ENCODE measurements around the gene PRC1. TPM values are rescaled to one million over a fixed set of nuclear protein-coding genes. Genes with fewer than 3 reads are reported as not detected.
"Not testable (repeated sequence)": the region's sequence is repeated elsewhere in the genome, so short reads cannot be mapped to it uniquely, and the experiment has no call there.

PRC1 gene
- 92.3 and 109 TPM in 2 replicates for total RNA-seq (2014; rRNA removed; shearing (Covaris generic))
- 79.2 and 86.2 TPM in 2 replicates for polyA plus RNA-seq (2015; cell fraction: cytosol; rRNA removed)
- polyA plus RNA-seq (2015; cell fraction: nucleus; rRNA removed), result 210 and 218 TPM in 2 replicates

DNA sequence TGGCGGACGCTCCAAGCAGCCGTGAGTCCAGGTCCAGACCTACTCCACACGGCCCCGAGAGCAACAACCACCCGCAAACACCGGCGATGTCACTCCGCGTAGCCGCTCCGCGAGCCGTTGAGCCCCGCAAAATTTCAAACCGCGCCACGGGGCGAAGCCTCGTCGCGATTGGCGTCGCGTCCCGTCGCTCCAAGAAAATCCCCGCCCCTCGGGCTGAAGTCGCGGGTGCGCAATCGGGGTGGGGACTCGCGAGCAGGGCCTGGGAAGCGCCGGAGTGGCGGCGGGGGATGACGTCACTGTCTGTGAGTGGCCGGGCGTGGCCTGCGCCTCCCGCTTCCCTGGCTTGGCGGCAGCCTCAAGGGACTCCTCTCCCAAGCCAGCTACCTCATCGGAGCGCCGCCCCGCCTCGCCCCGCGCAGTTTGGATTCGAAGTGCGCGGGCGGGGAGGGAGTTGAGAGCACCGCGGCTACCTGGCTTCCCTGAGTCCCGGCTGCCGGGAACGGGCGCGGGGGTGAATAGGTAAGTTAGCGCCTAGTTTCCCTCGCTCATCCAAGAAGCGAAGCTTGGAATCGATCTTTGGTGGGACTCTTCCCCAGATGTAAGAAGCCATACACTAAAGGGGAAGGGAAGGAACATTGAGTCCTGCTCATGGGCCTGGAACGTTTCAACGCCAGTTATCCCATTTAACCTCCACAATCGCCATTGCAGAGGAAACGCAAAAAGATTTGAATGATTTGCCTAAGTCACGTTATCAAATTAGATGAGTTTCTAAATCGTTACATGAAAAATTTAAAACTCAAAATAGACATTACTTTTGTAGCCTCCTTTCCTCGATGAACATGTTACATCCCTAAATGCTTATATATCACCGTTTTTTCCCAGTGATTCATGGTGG, at the start of gene PRC1:
TSS of gene PRC1 (minus strand) at position 119 of the 895 bp plus-strand sequence. CDS start at position 1, 118 bp downstream.
- DNase-seq (ENCODE audit: low read depth, low spot score), result peak; percentile 98
- in situ Hi-C loops (cut with HindIII; ENCODE audit: low pct_unique_long_range_greater_than_20kb, low sequenced_read_pairs), result no loop called here

- in situ Hi-C loops (cut with HindIII; ENCODE audit: low pct_unique_long_range_greater_than_20kb, low sequenced_read_pairs), result no loop called here
- DNase-seq (ENCODE audit: low read depth, low spot score), result no peak
Measured at GRCh38 chr15:91043202-91043874, 49.0 kb upstream of the PRC1 start.

DNA sequence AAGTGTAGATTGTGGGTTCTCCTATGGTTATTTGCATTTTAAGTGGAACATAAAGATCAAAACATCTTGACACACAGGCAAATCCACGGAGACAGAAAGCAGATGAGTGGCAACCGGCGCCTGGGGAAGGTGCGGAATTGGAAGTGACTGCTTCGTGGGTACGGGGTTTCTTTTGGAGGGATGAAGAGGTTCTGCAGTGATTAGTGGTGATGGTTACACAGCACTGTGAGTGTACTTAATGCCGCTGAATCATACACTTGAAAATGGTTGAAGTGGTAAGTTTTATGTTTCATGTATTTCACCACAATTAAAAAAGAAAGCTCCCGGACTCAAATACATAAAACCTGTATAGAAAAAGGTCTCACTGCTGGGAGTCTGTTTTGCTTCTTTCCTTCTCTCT, 46.5 kb upstream of the PRC1 start:
- no peak for DNase-seq (ENCODE audit: low read depth, low spot score)
- in situ Hi-C loops (cut with HindIII; ENCODE audit: low pct_unique_long_range_greater_than_20kb, low sequenced_read_pairs), result no loop called here

DNA sequence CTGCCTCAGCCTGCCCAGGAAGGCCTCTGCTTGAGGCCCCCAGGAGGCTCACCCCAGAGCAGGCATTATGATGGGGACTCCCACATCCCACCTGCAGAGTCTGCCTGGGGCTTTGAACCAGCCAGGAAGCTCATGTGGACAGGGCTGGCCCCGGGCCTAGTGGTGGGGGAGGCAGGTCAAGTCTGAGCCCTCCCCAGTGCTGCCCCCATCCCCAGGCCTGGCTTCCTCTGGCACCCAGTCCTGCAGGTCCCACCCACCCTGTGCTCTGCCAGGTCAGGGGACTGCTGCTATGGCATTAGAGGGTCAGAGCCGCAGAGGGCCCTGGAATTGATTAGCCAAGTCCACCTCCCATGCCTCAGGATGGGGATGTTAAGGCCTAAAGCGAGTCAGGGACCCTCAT, 45.7 kb upstream of the PRC1 start:
- no peak for DNase-seq (ENCODE audit: low read depth, low spot score)
- in situ Hi-C loops (cut with HindIII; ENCODE audit: low pct_unique_long_range_greater_than_20kb, low sequenced_read_pairs), result no loop called here

DNA sequence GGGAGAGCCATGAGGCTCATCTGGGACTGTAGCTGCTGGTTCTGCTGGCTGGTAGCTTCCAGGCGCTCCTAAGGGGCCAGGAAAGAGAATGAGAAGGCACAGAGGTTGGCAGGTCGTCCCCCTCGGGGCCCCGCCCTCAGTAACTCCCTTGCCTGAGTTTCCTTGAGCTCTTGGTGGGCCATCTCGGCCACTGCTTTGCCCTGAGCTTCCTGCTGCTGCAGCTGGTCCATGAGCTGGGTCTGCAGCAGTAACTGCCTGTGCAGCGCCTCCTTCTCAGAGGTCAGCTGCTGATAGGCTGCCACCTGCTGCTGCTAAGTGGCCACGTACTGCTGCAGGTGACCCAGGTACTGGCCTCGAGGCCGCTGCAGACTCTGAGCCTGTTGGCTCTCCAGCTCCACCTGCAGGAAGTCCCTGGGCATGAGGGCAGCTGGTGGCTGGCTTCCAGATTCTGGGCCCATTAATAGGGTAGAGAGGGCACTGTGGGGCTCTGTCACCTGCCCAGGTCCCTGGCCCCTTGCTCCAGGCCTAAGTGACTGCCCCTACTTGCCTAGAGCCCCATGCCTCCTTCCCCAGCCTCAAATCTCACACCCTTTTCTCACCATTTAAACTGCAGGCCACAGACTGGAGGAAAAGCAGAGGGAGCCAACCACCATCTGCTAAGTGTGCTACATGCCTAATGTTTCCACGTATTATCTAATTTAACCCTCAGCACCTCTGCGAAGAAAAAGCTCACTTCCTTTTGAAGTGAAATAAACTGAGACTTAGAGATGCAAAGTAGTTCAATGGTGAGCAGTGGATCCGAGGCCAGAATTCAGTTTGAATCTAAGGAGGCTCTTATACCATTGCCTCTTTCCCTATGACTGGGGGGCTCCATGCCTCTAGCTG, 38.8 kb upstream of the PRC1 start:
- in situ Hi-C loops (cut with HindIII; ENCODE audit: low pct_unique_long_range_greater_than_20kb, low sequenced_read_pairs), result no loop called here

GRCh38 chr15:91031796-91032195, 37.5 kb upstream of the PRC1 start:
- in situ Hi-C loops (cut with HindIII; ENCODE audit: low pct_unique_long_range_greater_than_20kb, low sequenced_read_pairs), result no loop called here
- no peak for DNase-seq (ENCODE audit: low read depth, low spot score)

More for the DNA sequence above, 38.8 kb upstream of the PRC1 start:
- peak; percentile 69 for DNase-seq (ENCODE audit: low read depth, low spot score)

DNA sequence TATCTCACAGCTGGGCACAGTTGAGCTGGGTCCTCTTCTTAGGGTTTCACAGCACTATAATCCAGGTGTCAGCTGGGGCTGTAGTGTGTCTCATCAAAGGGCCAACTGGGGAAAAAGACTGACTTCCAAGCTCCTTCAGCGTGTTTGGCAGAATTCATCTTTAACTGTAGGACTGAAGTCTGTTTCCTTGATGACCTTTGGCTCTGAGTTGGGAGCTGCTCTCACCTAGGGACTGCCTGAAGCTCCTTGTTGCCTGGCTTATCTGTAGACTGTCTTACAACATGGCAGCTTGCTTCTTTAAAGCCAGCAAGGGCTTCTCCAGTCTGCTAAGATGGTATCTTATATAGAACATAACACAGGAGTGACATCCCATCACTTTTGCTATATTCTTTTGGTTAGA, 33.3 kb upstream of the PRC1 start:
- no peak for DNase-seq (ENCODE audit: low read depth, low spot score)
- in situ Hi-C loops (cut with HindIII; ENCODE audit: low pct_unique_long_range_greater_than_20kb, low sequenced_read_pairs), result no loop called here

DNA sequence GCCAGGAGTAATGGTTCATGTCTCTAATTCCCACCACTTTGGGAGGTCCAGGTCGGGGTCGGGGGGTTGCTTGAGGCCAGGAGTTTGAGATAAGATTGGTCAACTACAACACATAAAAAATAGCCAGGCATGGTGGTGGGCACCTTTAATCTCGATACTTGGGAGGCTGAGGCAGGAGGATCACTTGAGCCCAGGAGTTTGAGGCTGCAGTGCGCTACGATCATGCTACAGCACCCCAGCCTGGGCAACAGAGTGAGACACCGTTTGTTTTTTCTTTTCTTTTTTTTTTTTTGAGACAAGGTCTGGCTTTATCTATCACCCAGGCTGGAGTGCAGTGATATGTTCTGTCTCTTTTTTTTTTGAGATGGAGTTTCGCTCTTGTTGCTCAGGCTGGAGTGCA, 29.4 kb upstream of the PRC1 start:
- DNase-seq (ENCODE audit: low read depth, low spot score), result no peak
- in situ Hi-C loops (cut with HindIII; ENCODE audit: low pct_unique_long_range_greater_than_20kb, low sequenced_read_pairs), result no loop called here

DNA sequence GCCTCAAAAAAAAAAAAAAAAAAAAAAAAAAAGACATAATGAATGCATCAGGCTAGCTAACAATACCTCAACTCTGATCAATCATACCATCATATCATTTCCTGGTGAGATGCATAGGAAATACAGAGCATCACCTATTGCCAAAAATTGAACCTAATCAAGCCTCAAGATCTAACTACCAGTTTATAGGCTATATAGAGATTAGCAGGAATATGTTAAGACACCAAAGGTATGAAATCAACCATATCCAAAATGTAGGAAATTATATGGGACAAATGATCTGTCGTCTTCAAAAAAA, 28.4 kb upstream of the PRC1 start:
- no peak for DNase-seq (ENCODE audit: low read depth, low spot score)

GRCh38 chr15:91022075-91022831, 27.9 kb upstream of the PRC1 start, which contains the start of gene VPS33B:
VPS33B (minus strand) TSS chr15:91022594; CDS start chr15:91022249, 345 bp downstream.
- in situ Hi-C loops (cut with HindIII; ENCODE audit: low pct_unique_long_range_greater_than_20kb, low sequenced_read_pairs), result no loop called here
- DNase-seq (ENCODE audit: low read depth, low spot score), result peak; percentile 87

More for the DNA sequence above, 28.4 kb upstream of the PRC1 start:
- in situ Hi-C loops (cut with HindIII; ENCODE audit: low pct_unique_long_range_greater_than_20kb, low sequenced_read_pairs), result no loop called here

- in situ Hi-C loops (cut with HindIII; ENCODE audit: low pct_unique_long_range_greater_than_20kb, low sequenced_read_pairs), result no loop called here
- DNase-seq (ENCODE audit: low read depth, low spot score), result no peak
Measured at GRCh38 chr15:91021516-91022074, 27.3 kb upstream of the PRC1 start.

DNA sequence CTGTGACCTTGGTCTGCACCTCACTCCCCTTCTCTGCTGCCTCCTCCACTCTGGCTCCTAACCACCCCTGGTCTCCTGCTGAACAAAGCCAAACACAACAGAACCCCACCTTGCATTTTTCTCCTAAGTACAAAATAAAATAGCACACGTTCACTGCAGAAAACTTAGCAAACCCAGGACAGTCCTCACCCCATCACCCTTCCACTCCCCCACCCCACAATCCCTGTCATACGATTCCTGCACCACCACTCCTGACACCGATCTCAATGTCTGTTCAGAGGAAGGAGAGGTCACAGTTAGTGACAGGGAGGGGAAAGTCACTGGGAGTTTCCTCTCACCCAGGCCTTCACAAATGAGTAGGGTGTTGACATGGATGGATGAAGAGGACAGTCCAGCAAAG, 23.8 kb upstream of the PRC1 start:
- in situ Hi-C loops (cut with HindIII; ENCODE audit: low pct_unique_long_range_greater_than_20kb, low sequenced_read_pairs), result no loop called here
- DNase-seq (ENCODE audit: low read depth, low spot score), result no peak

DNA sequence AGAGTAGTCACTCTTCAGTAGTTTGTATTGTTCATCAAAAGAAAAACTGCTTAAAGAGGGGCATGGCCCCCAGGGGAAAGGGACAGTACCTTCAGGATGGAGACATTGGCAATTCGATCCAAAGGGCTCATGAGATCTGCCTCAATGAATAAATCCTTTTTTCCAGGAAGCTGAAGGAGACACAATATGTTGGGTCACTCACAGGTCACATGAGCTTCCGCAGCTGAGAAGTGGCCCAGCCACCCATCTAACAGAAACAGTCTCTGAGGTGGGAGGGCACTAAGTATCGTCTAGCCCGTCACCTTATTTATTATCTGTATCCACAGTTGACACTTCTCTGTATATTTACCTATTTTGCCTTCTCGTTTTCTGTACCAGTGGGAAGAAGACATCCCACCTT, 23.4 kb upstream of the PRC1 start:
- in situ Hi-C loops (cut with HindIII; ENCODE audit: low pct_unique_long_range_greater_than_20kb, low sequenced_read_pairs), result no loop called here
- peak; percentile 55 for DNase-seq (ENCODE audit: low read depth, low spot score)

GRCh38 chr15:91013701-91014100, 19.4 kb upstream of the PRC1 start:
- DNase-seq (ENCODE audit: low read depth, low spot score); in situ Hi-C loops (cut with HindIII; ENCODE audit: low pct_unique_long_range_greater_than_20kb, low sequenced_read_pairs): not testable (repeated sequence)

DNA sequence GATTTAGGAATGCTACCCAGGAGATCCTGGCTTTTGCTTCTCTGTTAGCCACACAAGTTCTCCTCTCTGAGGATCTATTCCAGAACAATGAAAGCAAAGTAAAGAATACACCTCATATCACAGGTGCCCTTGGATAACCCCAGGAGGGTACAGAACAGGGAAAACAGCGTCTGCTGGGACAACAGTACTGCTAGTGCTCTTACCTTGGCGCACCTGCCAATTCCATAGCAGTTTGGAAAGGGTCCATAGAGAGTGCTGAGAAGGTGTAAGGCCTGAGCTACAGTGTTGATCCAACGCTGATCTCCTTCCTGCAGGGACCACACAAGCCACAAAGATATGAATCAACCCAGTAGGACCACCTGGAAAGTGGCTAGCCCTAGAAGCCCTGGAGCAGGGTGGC, 12.9 kb upstream of the PRC1 start:
- no peak for DNase-seq (ENCODE audit: low read depth, low spot score)
- in situ Hi-C loops (cut with HindIII; ENCODE audit: low pct_unique_long_range_greater_than_20kb, low sequenced_read_pairs), result no loop called here

- in situ Hi-C loops (cut with HindIII; ENCODE audit: low pct_unique_long_range_greater_than_20kb, low sequenced_read_pairs), result no loop called here
- DNase-seq (ENCODE audit: low read depth, low spot score), result no peak
Measured at GRCh38 chr15:91001209-91001608, 6.9 kb upstream of the PRC1 start.

- in situ Hi-C loops (cut with HindIII; ENCODE audit: low pct_unique_long_range_greater_than_20kb, low sequenced_read_pairs), result no loop called here
- no peak for DNase-seq (ENCODE audit: low read depth, low spot score)
Measured at GRCh38 chr15:90998737-90999136, 4.4 kb upstream of the PRC1 start.

All from SK-MEL-5 (cell line).